ENCODE results near the gene DNAJB11. TPM values are rescaled to one million over a fixed set of nuclear protein-coding genes. Genes with fewer than 3 reads are reported as not detected.

Gene DNAJB11
- total and polyA plus RNA-seq, 2 experiments from 2014 or later, result 72.6 to 85.6 TPM

GRCh38 chr3:186571644-186572013, 1.1 kb downstream of the DNAJB11 start:
- Histone ChIP-seq H2AFZ (no peak overlapping the region), H3K79me2 (replicated peaks; ENCODE audit: insufficient read depth) (peaks cover 31% of the 10 kb centered on the region), H3K4me1 (ENCODE audit: insufficient read depth) (peaks cover 21% of the 10 kb centered on the region), H3F3A (replicated peaks; ENCODE audit: low read depth) (peaks cover 2% of the 10 kb centered on the region; the same call in 1 of the 2 replicates), H3K4me2 (peak overlapping the region; percentile 94), H3K36me3 (ENCODE audit: insufficient read depth) (peaks cover 45% of the 10 kb centered on the region), H3K9me2 (ENCODE audit: insufficient read depth) (no peaks in the 10 kb centered on the region), H3K27ac (ENCODE audit: low read depth) (no peak overlapping the region), H4K20me1 (replicated peaks; ENCODE audit: insufficient read depth) (peaks cover 3% of the 10 kb centered on the region; the same call in 1 of the 2 replicates), H3K4me3 (peak overlapping the region; percentile 75), H3K27me3 (ENCODE audit: insufficient read depth) (no peaks in the 10 kb centered on the region)
- Mint-ChIP-seq H3K27ac (no peak overlapping the region), H3K36me3 (ENCODE audit: low read depth) (peaks cover 37% of the 10 kb centered on the region; the same call in 2 of the 3 replicates), H3K4me1 (peaks cover 17% of the 10 kb centered on the region), H3K4me3 (peak overlapping the region; percentile 88), H3K9me3 (no peaks in the 10 kb centered on the region), H3K27me3 (ENCODE audit: insufficient read depth, low read depth, poor library complexity) (peaks cover 7% of the 10 kb centered on the region)
- ATAC-seq (no peak), DNase-seq (ENCODE audit: low spot score) (no peak)
- TF ChIP-seq POLR2AphosphoS5 (IDR thresholded peaks at IDR 0.05; ENCODE audit: low read depth) (no peak), JUNB (IDR thresholded peaks at IDR 0.05; ENCODE audit: unreplicated experiment) (no peak)

DNA sequence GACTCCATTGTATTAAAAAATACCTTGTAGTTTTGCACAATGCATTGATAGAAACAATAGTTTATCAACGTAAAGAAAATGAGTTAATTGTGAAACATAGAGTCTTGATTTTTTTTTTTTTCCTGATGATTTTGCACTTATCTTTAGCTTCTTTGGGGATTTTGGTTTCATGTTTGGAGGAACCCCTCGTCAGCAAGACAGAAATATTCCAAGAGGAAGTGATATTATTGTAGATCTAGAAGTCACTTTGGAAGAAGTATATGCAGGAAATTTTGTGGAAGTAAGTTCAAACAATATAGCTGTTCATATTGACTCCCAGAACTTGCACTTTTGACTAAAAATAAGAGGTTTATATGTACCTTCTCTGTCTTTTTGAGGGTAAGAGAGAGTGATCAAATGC, 7.0 kb downstream of the DNAJB11 start:
- peaks cover 81% of the 10 kb centered on the region for H3K36me3 ChIP-seq (ENCODE audit: insufficient read depth)
- peaks cover 67% of the 10 kb centered on the region for H3K36me3 Mint-ChIP-seq (ENCODE audit: low read depth)

DNA sequence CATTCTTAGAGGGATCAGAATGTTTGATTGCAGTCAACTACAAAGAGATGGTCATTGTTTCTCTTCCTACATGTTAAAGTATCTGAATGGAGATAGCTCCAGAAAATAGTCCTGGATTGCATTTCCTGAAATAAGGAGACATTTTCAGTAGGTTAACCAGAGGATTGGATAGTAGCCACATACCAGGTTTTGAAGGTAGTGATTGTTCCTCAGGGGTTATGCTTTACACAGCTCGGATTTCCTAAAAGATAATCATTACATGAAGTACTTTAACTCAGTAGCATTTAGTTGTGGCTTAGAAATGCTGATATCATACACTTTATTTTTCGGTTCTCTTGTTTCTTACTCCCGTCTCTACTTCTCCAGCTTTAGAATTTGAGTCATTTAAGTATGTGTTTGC, 10.3 kb downstream of the DNAJB11 start:
- H3K4me2 ChIP-seq, result no peak overlapping the region
- H3K36me3 ChIP-seq (ENCODE audit: insufficient read depth), result peaks cover 69% of the 10 kb centered on the region
- H3K27me3 ChIP-seq (ENCODE audit: insufficient read depth), result no peaks in the 10 kb centered on the region
- Mint-ChIP-seq H3K9me3 (no peaks in the 10 kb centered on the region), H3K4me1 (no peaks in the 10 kb centered on the region), H3K27ac (no peak overlapping the region), H3K27me3 (ENCODE audit: insufficient read depth, low read depth, poor library complexity) (no peaks in the 10 kb centered on the region), H3K36me3 (ENCODE audit: low read depth) (peaks cover 70% of the 10 kb centered on the region), H3K4me3 (no peak overlapping the region)
- DNase-seq (ENCODE audit: low spot score), result no peak
- H4K20me1 ChIP-seq (replicated peaks; ENCODE audit: insufficient read depth), result 0 out of 2 replicates have a peak, but pooled peaks cover 4% of the 10 kb centered on the region
- H3F3A ChIP-seq (replicated peaks; ENCODE audit: low read depth), result no peaks in the 10 kb centered on the region
- ATAC-seq, result no peak
- no peaks in the 10 kb centered on the region for H3K4me1 ChIP-seq (ENCODE audit: insufficient read depth)
- no peaks in the 10 kb centered on the region for H3K9me2 ChIP-seq (ENCODE audit: insufficient read depth)
- no peak overlapping the region for H3K4me3 ChIP-seq
- H2AFZ ChIP-seq, result no peak overlapping the region
- TF ChIP-seq, protein P1, sequence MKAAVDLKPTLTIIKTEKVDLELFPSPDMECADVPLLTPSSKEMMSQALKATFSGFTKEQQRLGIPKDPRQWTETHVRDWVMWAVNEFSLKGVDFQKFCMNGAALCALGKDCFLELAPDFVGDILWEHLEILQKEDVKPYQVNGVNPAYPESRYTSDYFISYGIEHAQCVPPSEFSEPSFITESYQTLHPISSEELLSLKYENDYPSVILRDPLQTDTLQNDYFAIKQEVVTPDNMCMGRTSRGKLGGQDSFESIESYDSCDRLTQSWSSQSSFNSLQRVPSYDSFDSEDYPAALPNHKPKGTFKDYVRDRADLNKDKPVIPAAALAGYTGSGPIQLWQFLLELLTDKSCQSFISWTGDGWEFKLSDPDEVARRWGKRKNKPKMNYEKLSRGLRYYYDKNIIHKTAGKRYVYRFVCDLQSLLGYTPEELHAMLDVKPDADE (IDR thresholded peaks at IDR 0.05), result no peak
- TF ChIP-seq ZNF331 (CRISPR knock-in tag; IDR thresholded peaks at IDR 0.05; ENCODE audit: low read depth), result no peak
- TF ChIP-seq, protein P2, sequence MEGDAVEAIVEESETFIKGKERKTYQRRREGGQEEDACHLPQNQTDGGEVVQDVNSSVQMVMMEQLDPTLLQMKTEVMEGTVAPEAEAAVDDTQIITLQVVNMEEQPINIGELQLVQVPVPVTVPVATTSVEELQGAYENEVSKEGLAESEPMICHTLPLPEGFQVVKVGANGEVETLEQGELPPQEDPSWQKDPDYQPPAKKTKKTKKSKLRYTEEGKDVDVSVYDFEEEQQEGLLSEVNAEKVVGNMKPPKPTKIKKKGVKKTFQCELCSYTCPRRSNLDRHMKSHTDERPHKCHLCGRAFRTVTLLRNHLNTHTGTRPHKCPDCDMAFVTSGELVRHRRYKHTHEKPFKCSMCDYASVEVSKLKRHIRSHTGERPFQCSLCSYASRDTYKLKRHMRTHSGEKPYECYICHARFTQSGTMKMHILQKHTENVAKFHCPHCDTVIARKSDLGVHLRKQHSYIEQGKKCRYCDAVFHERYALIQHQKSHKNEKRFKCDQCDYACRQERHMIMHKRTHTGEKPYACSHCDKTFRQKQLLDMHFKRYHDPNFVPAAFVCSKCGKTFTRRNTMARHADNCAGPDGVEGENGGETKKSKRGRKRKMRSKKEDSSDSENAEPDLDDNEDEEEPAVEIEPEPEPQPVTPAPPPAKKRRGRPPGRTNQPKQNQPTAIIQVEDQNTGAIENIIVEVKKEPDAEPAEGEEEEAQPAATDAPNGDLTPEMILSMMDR (conservative IDR thresholded peaks at IDR 0.05; ENCODE audit: low read depth in 2 of 2), result no peak
- TF ChIP-seq JUNB (IDR thresholded peaks at IDR 0.05; ENCODE audit: unreplicated experiment), result no peak
- peak overlapping the region; percentile 48; the same call in 1 of the 2 replicates for H3K27ac ChIP-seq (ENCODE audit: low read depth)
- H3K79me2 ChIP-seq (replicated peaks; ENCODE audit: insufficient read depth), result no peaks in the 10 kb centered on the region

More for the DNA sequence above, 7.0 kb downstream of the DNAJB11 start:
- H2AFZ ChIP-seq, result no peak overlapping the region
- H3K27me3 ChIP-seq (ENCODE audit: insufficient read depth), result no peaks in the 10 kb centered on the region
- H3K4me3 ChIP-seq, result no peak overlapping the region
- no peaks in the 10 kb centered on the region for H3K9me3 Mint-ChIP-seq
- H3K9me2 ChIP-seq (ENCODE audit: insufficient read depth), result no peaks in the 10 kb centered on the region
- H3K4me1 ChIP-seq (ENCODE audit: insufficient read depth), result no peaks in the 10 kb centered on the region
- peaks cover 4% of the 10 kb centered on the region; the same call in 1 of the 2 replicates for H4K20me1 ChIP-seq (replicated peaks; ENCODE audit: insufficient read depth)
- no peak overlapping the region for H3K27ac ChIP-seq (ENCODE audit: low read depth)
- H3K4me3 Mint-ChIP-seq, result no peak overlapping the region
- no peak overlapping the region for H3K27ac Mint-ChIP-seq
- no peak overlapping the region for H3K4me2 ChIP-seq
- no peaks in the 10 kb centered on the region for H3K4me1 Mint-ChIP-seq
- DNase-seq (ENCODE audit: low spot score) (no peak), ATAC-seq (no peak)
- peaks cover 13% of the 10 kb centered on the region for H3K79me2 ChIP-seq (replicated peaks; ENCODE audit: insufficient read depth)
- no peaks in the 10 kb centered on the region for H3K27me3 Mint-ChIP-seq (ENCODE audit: insufficient read depth, low read depth, poor library complexity)
- TF ChIP-seq, protein P2 (conservative IDR thresholded peaks at IDR 0.05; ENCODE audit: low read depth in 2 of 2), result no peak
- no peak for TF ChIP-seq ZNF114 (CRISPR knock-in tag; IDR thresholded peaks at IDR 0.05)
- no peak for TF ChIP-seq EZH2 (IDR thresholded peaks at IDR 0.05; ENCODE audit: low read depth, unreplicated experiment)
- no peak for TF ChIP-seq STAT1 (IDR thresholded peaks at IDR 0.05; ENCODE audit: unreplicated experiment)
- H3F3A ChIP-seq (replicated peaks; ENCODE audit: low read depth), result no peaks in the 10 kb centered on the region
